Omental fat pad (tissue), 4 donors: ENCODE measurements around the gene ZNF414. TPM values are rescaled to one million over a fixed set of nuclear protein-coding genes. Genes with fewer than 3 reads are reported as not detected.
A peak's percentile ranks its signal among the peaks of the same experiment; 100 is the strongest.

ENCODE experiments used
- ATAC-seq: fragments of 150-250 bp; one replicate; pipeline ENCODE4 v1.9.1; 2016; ENCODE audit warnings: mild to moderate bottlenecking, moderate library complexity; ENCODE audit not compliant: low FRiP score
- DNase-seq: peaks from one replicate; pipeline ENCODE4 v3.0.0-alpha.2; 2019; ENCODE audit warnings: low spot score
- total RNA-seq, 4 donors: library from RNA; depleted of rRNA; stranded (reverse); fragments of >200 nt; gene quantifications; one replicate each; pipeline ENCODE4 v1.1.0, GENCODE V29; 2016
- TF ChIP-seq, protein P1 (sequence below), 3 donors: fragments of 450-650 bp; IDR thresholded peaks; one replicate each; pipeline ENCODE4 v1.5.1; 2016 to 2017; ENCODE audit warnings: antibody characterized with exemption in 3 of 3, mild to moderate bottlenecking in 3 of 3, moderate library complexity in 2 of 3

ZNF414 gene
- total RNA-seq, 4 donors from 2014 or later = 4.6 to 7.8 (median 7.4) TPM

DNA sequence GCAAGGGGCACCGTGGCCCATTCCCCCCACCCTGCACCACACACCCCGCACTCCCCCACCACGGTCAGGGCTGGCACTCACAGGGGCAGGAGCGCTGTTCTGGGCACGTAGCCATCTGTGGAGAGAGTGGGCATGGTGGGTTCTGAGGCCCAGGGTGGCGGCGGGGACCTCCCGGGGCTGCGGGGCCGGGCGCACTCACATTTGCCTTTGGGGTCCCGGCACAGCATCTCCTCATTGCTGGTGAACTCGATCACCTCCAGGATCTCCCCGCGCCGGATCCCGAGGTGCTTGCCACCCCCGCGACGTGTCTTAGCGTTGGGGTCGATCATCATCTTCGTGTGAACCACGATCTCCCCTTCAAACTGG is 23.6 kb downstream of the ZNF414 start:
- ATAC-seq (no peak), DNase-seq (no peak)
- TF ChIP-seq, protein P1, sequence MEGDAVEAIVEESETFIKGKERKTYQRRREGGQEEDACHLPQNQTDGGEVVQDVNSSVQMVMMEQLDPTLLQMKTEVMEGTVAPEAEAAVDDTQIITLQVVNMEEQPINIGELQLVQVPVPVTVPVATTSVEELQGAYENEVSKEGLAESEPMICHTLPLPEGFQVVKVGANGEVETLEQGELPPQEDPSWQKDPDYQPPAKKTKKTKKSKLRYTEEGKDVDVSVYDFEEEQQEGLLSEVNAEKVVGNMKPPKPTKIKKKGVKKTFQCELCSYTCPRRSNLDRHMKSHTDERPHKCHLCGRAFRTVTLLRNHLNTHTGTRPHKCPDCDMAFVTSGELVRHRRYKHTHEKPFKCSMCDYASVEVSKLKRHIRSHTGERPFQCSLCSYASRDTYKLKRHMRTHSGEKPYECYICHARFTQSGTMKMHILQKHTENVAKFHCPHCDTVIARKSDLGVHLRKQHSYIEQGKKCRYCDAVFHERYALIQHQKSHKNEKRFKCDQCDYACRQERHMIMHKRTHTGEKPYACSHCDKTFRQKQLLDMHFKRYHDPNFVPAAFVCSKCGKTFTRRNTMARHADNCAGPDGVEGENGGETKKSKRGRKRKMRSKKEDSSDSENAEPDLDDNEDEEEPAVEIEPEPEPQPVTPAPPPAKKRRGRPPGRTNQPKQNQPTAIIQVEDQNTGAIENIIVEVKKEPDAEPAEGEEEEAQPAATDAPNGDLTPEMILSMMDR (IDR thresholded peaks at IDR 0.05) = no peak

DNA sequence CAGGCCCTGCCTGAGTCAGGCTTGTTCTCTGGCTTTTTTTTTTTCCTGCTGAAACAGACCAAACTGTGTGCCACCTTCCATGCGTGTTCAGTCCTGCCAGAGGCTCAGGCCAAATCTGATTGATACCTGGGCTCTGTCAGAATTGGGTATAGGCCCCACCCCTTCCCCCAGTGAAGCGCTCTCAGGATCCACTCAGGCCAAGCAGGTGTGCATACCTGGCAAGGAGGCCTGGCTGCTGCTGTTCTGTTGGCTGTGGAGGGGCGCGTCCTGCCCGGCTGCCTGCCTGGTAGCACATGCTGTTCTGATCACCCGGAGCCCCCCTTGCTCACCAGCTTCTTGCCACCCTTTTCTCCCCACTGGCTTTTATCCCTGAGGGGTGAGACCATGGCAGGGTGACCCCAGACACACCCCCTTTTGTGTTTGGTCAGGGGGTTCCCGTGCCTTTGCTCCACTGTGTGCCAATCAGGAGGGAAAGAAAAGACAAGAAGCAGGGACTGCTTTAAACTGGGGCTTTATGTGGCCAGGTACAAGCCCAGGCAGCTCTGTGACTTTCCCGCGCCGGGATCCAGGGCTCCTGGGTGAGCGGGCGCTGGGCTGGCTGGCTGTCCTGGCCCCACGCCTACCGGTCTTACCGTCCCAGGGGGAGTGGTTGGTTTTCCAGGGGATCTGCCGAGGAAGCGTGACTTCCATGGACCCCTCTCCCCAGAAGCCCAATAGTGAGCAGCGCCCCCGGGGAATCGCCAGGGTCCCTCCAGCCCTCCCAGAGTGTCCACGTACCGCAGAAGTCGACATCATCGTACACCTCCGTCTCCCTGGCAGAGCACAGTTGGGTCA is 24.2 kb downstream of the ZNF414 start:
- DNase-seq (no peak), ATAC-seq (no peak)
- TF ChIP-seq, protein P1 (IDR thresholded peaks at IDR 0.05) = no peak

GRCh38 chr19:8488365-8488764 is 25.6 kb downstream of the ZNF414 start:
- no peak for ATAC-seq
- DNase-seq = no peak
- TF ChIP-seq, protein P1 (IDR thresholded peaks at IDR 0.05) = no peak

DNA sequence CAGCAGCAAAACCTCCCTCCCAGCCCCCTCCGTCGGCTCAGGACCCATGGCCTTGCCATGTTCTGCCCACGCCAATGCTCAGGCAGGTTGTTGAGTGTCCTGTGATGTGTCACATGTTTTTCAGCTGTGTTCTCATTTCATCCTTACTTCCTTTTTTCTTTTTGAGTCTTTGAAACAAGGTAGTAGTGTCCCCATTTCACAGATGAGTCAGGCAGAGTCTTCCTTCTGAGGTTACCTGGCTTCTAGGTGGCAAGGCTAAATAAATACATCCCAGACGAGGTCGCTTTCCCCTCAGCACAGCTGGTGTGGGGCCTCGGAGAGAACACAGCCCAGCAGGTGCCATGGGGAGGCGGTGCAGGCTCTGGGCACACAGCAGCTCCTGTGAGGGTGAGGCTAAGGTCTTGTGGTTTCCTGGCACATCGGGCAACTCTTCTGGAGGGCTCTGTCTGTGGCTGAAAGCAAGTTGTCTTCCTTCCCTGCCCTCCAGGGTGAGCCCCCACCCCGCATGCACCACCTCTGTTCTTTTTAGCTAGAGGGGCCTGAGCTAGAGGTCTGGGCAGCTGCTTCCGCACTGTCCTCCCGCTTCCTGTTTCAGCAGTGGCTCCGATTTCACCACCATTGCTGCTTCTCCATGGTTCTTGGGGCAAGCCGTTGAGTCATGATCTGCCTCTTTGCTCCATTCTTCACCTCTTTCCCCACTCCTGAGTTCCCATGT is 26.7 kb downstream of the ZNF414 start:
- TF ChIP-seq, protein P1 (IDR thresholded peaks at IDR 0.05) = no peak
- DNase-seq = no peak

GRCh38 chr19:8486661-8487136 is 27.3 kb downstream of the ZNF414 start:
- DNase-seq = no peak
- ATAC-seq = no peak
- TF ChIP-seq, protein P1 (IDR thresholded peaks at IDR 0.05) = no peak

More for the DNA sequence above, 26.7 kb downstream of the ZNF414 start:
- peak; percentile 13 for ATAC-seq

DNA sequence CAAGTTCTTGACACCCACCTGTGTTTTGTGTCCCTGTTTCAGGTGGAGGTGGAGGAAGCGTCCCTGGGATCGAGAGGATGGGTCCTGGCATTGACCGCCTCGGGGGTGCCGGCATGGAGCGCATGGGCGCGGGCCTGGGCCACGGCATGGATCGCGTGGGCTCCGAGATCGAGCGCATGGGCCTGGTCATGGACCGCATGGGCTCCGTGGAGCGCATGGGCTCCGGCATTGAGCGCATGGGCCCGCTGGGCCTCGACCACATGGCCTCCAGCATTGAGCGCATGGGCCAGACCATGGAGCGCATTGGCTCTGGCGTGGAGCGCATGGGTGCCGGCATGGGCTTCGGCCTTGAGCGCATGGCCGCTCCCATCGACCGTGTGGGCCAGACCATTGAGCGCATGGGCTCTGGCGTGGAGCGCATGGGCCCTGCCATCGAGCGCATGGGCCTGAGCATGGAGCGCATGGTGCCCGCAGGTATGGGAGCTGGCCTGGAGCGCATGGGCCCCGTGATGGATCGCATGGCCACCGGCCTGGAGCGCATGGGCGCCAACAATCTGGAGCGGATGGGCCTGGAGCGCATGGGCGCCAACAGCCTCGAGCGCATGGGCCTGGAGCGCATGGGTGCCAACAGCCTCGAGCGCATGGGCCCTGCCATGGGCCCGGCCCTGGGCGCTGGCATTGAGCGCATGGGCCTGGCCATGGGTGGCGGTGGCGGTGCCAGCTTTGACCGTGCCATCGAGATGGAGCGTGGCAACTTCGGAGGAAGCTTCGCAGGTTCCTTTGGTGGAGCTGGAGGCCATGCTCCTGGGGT is 28.2 kb downstream of the ZNF414 start:
- ATAC-seq = peak; percentile 26
- no peak for DNase-seq
- TF ChIP-seq, protein P1 (IDR thresholded peaks at IDR 0.05) = no peak
